Osteocyte (in vitro differentiated cells): ENCODE data around the gene TSPAN18. TPM values are rescaled to one million over a fixed set of nuclear protein-coding genes. Genes with fewer than 3 reads are reported as not detected.

Source experiments
- DNase-seq: peaks from one replicate; pipeline ENCODE4 v3.0.0; 2021; ENCODE audit warnings: mixed read lengths; ENCODE audit not compliant: unreplicated experiment; ENCODE audit errors: extremely low spot score
- H3K27ac Mint-ChIP-seq: one replicate; pipeline ENCODE4 v1.8.0; 2021; ENCODE audit warnings: mild to moderate bottlenecking, mixed read lengths; ENCODE audit not compliant: unreplicated experiment
- H3K27me3 Mint-ChIP-seq: one replicate; pipeline ENCODE4 v1.8.0; 2021; ENCODE audit warnings: mixed read lengths; ENCODE audit not compliant: unreplicated experiment
- H3K36me3 Mint-ChIP-seq: one replicate; pipeline ENCODE4 v1.8.0; 2021; ENCODE audit warnings: mixed read lengths; ENCODE audit not compliant: unreplicated experiment
- H3K4me1 Mint-ChIP-seq: one replicate; pipeline ENCODE4 v1.8.0; 2021; ENCODE audit warnings: mixed read lengths; ENCODE audit not compliant: unreplicated experiment
- H3K4me3 Mint-ChIP-seq: one replicate; pipeline ENCODE4 v1.8.0; 2021; ENCODE audit warnings: mild to moderate bottlenecking, moderate library complexity, mixed read lengths; ENCODE audit not compliant: unreplicated experiment
- H3K9me3 Mint-ChIP-seq: one replicate; pipeline ENCODE4 v1.8.0; 2021; ENCODE audit warnings: mixed read lengths; ENCODE audit not compliant: unreplicated experiment
- total RNA-seq: library from RNA; stranded (reverse); gene quantifications from 2 replicates; pipeline ENCODE4 v1.2.1, GENCODE V29; 2021
- TF ChIP-seq, protein P1 (sequence below): fragments of 200-600 bp; sonication (generic); IDR thresholded peaks from 2 replicates; pipeline ENCODE4 v1.5.0; 2021; ENCODE audit warnings: antibody characterized with exemption, mild to moderate bottlenecking, moderate library complexity

Gene TSPAN18
- total RNA-seq, 1 donor from 2014 or later = 13.4 TPM

DNA sequence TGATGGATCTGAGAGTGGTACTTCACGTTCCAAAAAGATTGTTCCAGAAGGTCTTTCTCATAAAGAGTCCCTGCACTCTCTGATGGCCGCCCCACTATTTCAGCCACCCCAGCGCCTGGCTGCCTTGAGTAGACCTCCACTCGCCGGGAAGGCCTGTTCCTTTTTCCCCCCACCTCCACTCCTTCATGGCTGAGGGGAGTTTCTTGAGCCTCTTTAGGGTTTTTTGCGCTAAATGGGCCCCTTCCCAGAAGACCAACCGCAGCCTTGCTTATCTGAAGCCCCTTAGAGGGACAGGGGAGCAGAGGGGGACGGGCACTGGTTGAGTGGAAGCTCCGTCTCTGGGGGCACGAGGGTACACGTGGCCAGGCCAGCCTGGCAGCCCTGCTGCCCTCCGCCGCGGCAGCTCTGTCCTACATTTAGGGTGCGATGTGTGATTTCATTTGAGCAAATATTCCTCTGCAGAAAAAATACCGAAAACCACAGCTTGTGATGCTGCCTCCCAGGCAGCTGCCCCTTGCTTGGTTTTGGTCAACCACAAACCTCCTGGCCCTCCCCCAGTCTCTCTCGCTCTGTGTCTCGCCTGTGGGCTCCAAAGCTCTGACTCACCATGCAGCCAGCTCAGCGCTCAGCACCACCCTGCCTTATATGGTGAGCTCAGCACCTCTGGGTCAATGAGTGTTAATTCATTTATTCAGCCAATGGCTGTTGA lies 135.2 kb downstream of the TSPAN18 start:
- Mint-ChIP-seq H3K4me1 (peaks cover 35% of the 10 kb centered on the region), H3K36me3 (no peaks in the 10 kb centered on the region), H3K27ac (peak overlapping the region; percentile 50), H3K9me3 (no peaks in the 10 kb centered on the region), H3K4me3 (no peak overlapping the region), H3K27me3 (peaks cover 2% of the 10 kb centered on the region)
- DNase-seq = peak; percentile 95
- TF ChIP-seq, protein P1, sequence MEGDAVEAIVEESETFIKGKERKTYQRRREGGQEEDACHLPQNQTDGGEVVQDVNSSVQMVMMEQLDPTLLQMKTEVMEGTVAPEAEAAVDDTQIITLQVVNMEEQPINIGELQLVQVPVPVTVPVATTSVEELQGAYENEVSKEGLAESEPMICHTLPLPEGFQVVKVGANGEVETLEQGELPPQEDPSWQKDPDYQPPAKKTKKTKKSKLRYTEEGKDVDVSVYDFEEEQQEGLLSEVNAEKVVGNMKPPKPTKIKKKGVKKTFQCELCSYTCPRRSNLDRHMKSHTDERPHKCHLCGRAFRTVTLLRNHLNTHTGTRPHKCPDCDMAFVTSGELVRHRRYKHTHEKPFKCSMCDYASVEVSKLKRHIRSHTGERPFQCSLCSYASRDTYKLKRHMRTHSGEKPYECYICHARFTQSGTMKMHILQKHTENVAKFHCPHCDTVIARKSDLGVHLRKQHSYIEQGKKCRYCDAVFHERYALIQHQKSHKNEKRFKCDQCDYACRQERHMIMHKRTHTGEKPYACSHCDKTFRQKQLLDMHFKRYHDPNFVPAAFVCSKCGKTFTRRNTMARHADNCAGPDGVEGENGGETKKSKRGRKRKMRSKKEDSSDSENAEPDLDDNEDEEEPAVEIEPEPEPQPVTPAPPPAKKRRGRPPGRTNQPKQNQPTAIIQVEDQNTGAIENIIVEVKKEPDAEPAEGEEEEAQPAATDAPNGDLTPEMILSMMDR = no peak

DNA sequence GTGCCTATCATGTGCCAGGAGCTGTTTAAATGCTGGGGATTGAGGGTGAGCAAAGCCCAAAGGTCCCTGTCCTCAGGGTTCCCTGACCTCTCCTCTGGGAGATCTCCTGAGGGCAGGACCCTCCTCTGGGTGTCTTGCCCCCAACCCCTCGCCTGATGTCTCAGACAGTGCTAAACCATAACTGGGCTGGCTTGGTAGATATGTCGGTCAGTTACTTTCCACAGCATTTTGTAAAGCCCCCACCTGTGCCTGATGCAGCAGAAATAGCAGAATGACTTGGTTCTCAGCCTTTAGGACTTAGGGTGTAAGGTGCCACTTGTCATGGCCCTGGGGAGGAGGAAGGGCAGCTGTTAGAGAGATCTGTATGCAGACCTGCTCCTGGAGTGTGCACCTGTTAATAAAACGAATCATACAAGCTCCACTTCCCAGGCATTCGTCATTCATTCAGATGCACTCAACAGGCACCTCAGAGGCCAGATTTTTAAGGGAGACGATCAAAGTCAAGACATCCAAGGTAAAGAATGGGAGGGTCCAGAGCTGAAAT lies 135.9 kb downstream of the TSPAN18 start:
- TF ChIP-seq, protein P1 = no peak
- Mint-ChIP-seq H3K36me3 (no peaks in the 10 kb centered on the region), H3K9me3 (no peaks in the 10 kb centered on the region), H3K4me1 (peaks cover 35% of the 10 kb centered on the region), H3K27ac (peak overlapping the region; percentile 62), H3K4me3 (no peak overlapping the region), H3K27me3 (peaks cover 2% of the 10 kb centered on the region)
- DNase-seq = no peak

DNA sequence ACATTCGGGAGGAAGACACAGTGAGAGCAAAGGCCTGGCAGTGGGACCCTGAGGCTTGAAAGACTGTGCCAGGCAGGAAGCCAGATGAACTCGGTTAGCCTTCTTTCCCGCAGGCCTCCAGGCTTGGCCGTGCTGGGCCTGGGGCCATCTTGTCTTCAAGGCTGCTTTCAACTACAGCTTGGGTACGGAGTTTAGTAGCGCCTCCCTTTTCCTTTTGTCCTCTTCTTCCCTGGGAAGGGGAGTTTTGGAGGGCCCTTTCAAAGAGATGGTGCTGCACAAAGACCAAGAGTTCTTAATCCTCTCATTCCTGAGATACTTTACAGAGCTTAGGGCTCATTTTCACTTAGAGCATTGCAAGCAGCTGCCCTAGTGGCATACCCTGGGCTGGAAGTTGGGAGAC lies 136.5 kb downstream of the TSPAN18 start:
- peaks cover 35% of the 10 kb centered on the region for H3K4me1 Mint-ChIP-seq
- peak overlapping the region; percentile 62 for H3K27ac Mint-ChIP-seq

DNA sequence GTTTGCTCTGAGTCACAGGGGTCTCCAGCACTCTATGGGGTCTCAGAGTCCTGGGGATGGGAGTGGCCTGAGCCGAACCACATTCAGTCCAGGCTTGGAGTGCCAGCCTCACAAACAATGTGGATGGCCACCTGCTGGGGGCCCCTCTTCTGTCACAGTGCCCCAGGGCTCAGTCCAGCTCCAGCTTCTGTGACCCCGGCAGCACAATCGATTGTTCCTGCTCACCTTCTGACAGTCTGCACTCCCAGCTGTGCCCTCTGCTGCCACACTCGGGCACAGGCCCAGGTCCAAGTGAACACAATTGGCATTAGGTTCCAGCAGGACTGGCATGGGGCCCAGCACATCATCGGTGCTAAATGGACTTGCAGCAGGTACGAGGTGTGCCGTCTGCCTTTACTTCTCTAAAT lies 139.1 kb downstream of the TSPAN18 start:
- TF ChIP-seq, protein P1 = no peak
- Mint-ChIP-seq H3K9me3 (no peaks in the 10 kb centered on the region), H3K4me3 (no peak overlapping the region), H3K4me1 (peaks cover 43% of the 10 kb centered on the region), H3K36me3 (no peaks in the 10 kb centered on the region), H3K27me3 (no peaks in the 10 kb centered on the region), H3K27ac (no peak overlapping the region)
- no peak for DNase-seq

More for the DNA sequence above, 136.5 kb downstream of the TSPAN18 start:
- TF ChIP-seq, protein P1 = no peak
- Mint-ChIP-seq H3K36me3 (no peaks in the 10 kb centered on the region), H3K9me3 (no peaks in the 10 kb centered on the region), H3K4me3 (no peak overlapping the region), H3K27me3 (peaks cover 2% of the 10 kb centered on the region)
- DNase-seq = no peak

DNA sequence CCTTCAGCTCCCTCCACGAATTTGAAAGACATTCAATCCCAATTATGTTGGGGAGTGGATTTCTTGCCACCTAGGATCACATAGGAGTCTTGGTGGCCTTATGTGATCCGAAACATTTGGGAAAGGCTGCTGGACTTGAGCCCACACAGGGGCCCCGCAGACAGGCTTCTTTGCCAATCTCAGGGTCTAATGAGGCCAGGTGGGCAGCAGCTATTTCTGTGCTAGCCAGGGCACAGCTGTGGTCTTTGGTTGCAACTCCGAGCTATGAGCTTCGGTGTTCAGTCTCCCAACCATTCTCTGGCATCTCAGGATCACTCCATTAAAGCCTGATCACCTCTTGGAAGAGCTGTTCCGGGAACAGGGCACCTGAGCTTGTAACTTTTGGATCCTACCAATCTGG lies 139.5 kb downstream of the TSPAN18 start:
- TF ChIP-seq, protein P1 = no peak
- Mint-ChIP-seq H3K4me1 (peaks cover 39% of the 10 kb centered on the region), H3K4me3 (no peak overlapping the region)

More for the DNA sequence above, 139.5 kb downstream of the TSPAN18 start:
- no peak for DNase-seq
- no peaks in the 10 kb centered on the region for H3K9me3 Mint-ChIP-seq
- H3K27me3 Mint-ChIP-seq = no peaks in the 10 kb centered on the region
- no peak overlapping the region for H3K27ac Mint-ChIP-seq
- H3K36me3 Mint-ChIP-seq = no peaks in the 10 kb centered on the region
